KOPT-K1 (cell line): ENCODE results near the gene GDPGP1.
A peak's percentile ranks its signal among the peaks of the same experiment; 100 is the strongest.
"Not testable (repeated sequence)": the region's sequence is repeated elsewhere in the genome, so short reads cannot be mapped to it uniquely, and the experiment has no call there.

Experiments used
- H3K27ac ChIP-seq: fragments of 200-600 bp; sonication (generic); 2 replicates; pipeline ENCODE4 v1.5.1; 2016; ENCODE audit warnings: antibody characterized with exemption, mild to moderate bottlenecking, low read depth, low read length; ENCODE audit not compliant: poor library complexity, severe bottlenecking
- H3K36me3 ChIP-seq: fragments of 200-600 bp; sonication (generic); 2 replicates; pipeline ENCODE4 v1.5.1; 2017; ENCODE audit warnings: antibody characterized with exemption, mild to moderate bottlenecking, low read length, moderate library complexity; ENCODE audit not compliant: insufficient read depth
- H3K9me3 ChIP-seq: fragments of 200-600 bp; sonication (generic); 2 replicates; pipeline ENCODE4 v1.5.1; 2017; ENCODE audit warnings: antibody characterized with exemption, low read length, mild to moderate bottlenecking; ENCODE audit not compliant: insufficient read depth, poor library complexity, severe bottlenecking

The GDPGP1 gene

GRCh38 chr15:90257776-90258175 is 23.8 kb downstream of the GDPGP1 start:
- H3K9me3 ChIP-seq: no peaks in the 10 kb centered on the region

GRCh38 chr15:90259524-90259923 is 25.5 kb downstream of the GDPGP1 start:
- H3K27ac ChIP-seq: no peak overlapping the region

More at GRCh38 chr15:90257776-90258175, 23.8 kb downstream of the GDPGP1 start:
- H3K27ac ChIP-seq: no peak overlapping the region
- no peaks in the 10 kb centered on the region for H3K36me3 ChIP-seq

GRCh38 chr15:90260731-90261130 is 26.7 kb downstream of the GDPGP1 start:
- not testable (repeated sequence) for H3K9me3 ChIP-seq, H3K36me3 ChIP-seq, H3K27ac ChIP-seq

More at GRCh38 chr15:90259524-90259923, 25.5 kb downstream of the GDPGP1 start:
- Histone ChIP-seq H3K9me3 (no peaks in the 10 kb centered on the region), H3K36me3 (no peaks in the 10 kb centered on the region)

- Histone ChIP-seq H3K36me3 (0 out of 2 replicates have a peak, but pooled peaks cover under 1% of the 10 kb centered on the region), H3K27ac (no peak overlapping the region), H3K9me3 (no peaks in the 10 kb centered on the region)
These were observed 27.8 kb downstream of the GDPGP1 start for GRCh38 chr15:90261811-90262210.

GRCh38 chr15:90262426-90262825 is 28.4 kb downstream of the GDPGP1 start:
- peaks cover 7% of the 10 kb centered on the region for H3K36me3 ChIP-seq
- no peaks in the 10 kb centered on the region for H3K9me3 ChIP-seq
- no peak overlapping the region for H3K27ac ChIP-seq

GRCh38 chr15:90264671-90265070 is 30.7 kb downstream of the GDPGP1 start:
- peak overlapping the region; percentile 94 for H3K27ac ChIP-seq
- peaks cover 22% of the 10 kb centered on the region for H3K36me3 ChIP-seq
- H3K9me3 ChIP-seq: no peaks in the 10 kb centered on the region

GRCh38 chr15:90265271-90266060 is 31.5 kb downstream of the GDPGP1 start, which contains the start of gene NGRN:
Gene NGRN (plus strand): TSS chr15:90265672. CDS start chr15:90265713, 41 bp downstream.
- H3K9me3 ChIP-seq: no peaks in the 10 kb centered on the region
- peaks cover 30% of the 10 kb centered on the region for H3K36me3 ChIP-seq
- H3K27ac ChIP-seq: peak within 1 kb of the TSS; percentile 94

GRCh38 chr15:90266061-90266431 is 32.0 kb downstream of the GDPGP1 start:
- H3K36me3 ChIP-seq: peaks cover 36% of the 10 kb centered on the region
- H3K9me3 ChIP-seq: no peaks in the 10 kb centered on the region
- peak overlapping the region; percentile 94 for H3K27ac ChIP-seq

GRCh38 chr15:90266485-90266884 is 32.5 kb downstream of the GDPGP1 start:
- peak overlapping the region; percentile 94 for H3K27ac ChIP-seq
- H3K36me3 ChIP-seq: peaks cover 40% of the 10 kb centered on the region
- no peaks in the 10 kb centered on the region for H3K9me3 ChIP-seq

GRCh38 chr15:90268415-90268814 is 34.4 kb downstream of the GDPGP1 start:
- H3K36me3 ChIP-seq: peaks cover 60% of the 10 kb centered on the region
- H3K27ac ChIP-seq: no peak overlapping the region
- H3K9me3 ChIP-seq: no peaks in the 10 kb centered on the region

GRCh38 chr15:90270502-90271150 is 36.6 kb downstream of the GDPGP1 start:
- H3K36me3 ChIP-seq: peaks cover 81% of the 10 kb centered on the region
- H3K27ac ChIP-seq: no peak overlapping the region
- H3K9me3 ChIP-seq: no peaks in the 10 kb centered on the region

- no peak overlapping the region for H3K27ac ChIP-seq
- H3K36me3 ChIP-seq: peaks cover 87% of the 10 kb centered on the region
- no peaks in the 10 kb centered on the region for H3K9me3 ChIP-seq
These were observed 37.6 kb downstream of the GDPGP1 start for GRCh38 chr15:90271459-90272166.

GRCh38 chr15:90278467-90278866 is 44.5 kb downstream of the GDPGP1 start:
- not testable (repeated sequence) for H3K9me3 ChIP-seq, H3K27ac ChIP-seq
- peaks cover 27% of the 10 kb centered on the region for H3K36me3 ChIP-seq

GRCh38 chr15:90280743-90281142 is 46.7 kb downstream of the GDPGP1 start:
- not testable (repeated sequence) for H3K36me3 ChIP-seq, H3K27ac ChIP-seq, H3K9me3 ChIP-seq

- not testable (repeated sequence) for H3K9me3 ChIP-seq, H3K27ac ChIP-seq, H3K36me3 ChIP-seq
These were observed 47.6 kb downstream of the GDPGP1 start for GRCh38 chr15:90281637-90282036.
